GM21825 (cell line): ENCODE measurements around the gene INPP5K.
"Not testable (repeated sequence)": the region's sequence is repeated elsewhere in the genome, so short reads cannot be mapped to it uniquely, and the experiment has no call there.

Experiments
- ATAC-seq: cut with Tn5 transposase; IDR thresholded peaks from one replicate; pipeline ENCODE4 v1.9.1; 2021; ENCODE audit warnings: mild to moderate bottlenecking, moderate library complexity; ENCODE audit not compliant: unreplicated experiment

INPP5K gene

DNA sequence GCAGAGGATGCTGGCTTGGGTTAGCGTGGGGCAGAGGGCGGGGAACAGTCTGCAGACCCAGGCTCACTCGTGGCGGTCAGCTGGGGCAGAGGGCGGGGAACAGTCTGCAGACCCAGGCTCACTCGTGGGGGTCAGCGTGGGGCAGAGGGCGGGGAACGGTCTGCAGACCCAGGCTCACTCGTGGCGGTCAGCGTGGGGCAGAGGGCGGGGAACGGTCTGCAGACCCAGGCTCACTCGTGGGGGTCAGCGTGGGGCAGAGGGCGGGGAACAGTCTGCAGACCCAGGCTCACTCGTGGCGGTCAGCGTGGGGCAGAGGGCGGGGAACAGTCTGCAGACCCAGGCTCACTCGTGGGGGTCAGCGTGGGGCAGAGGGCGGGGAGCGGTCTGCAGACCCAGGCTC, 7.7 kb downstream of the INPP5K start:
- not testable (repeated sequence) for ATAC-seq

DNA sequence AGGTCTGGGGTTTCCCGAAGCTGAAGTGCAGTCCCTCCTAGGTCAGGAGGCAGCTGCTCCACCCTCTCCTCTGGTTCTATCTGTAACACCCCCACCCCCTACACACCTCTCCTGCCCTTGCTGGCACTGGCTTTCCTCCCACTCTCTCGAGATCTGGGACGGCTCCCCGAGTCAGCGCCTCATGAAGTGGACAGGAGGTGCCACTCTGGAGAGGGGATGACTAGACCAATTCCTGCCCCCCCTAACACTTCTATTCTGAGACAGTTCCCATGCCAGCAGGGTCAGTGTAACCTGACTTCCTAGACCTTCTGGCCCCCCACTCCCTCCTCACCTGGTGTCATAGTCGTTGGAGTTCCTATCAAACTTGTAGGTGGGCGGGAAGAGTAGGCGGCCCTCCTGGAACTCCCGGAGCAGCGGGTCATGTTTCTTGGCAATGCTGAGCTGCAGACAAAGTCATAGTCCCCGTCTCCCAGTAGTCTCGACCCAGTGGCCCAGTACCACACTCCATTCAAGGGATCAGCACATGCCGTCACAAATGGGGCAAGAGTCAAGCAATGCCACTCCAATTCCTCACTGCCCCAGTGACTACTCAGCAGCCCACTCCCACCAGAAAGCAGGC, 9.7 kb downstream of the INPP5K start:
- ATAC-seq = no peak

DNA sequence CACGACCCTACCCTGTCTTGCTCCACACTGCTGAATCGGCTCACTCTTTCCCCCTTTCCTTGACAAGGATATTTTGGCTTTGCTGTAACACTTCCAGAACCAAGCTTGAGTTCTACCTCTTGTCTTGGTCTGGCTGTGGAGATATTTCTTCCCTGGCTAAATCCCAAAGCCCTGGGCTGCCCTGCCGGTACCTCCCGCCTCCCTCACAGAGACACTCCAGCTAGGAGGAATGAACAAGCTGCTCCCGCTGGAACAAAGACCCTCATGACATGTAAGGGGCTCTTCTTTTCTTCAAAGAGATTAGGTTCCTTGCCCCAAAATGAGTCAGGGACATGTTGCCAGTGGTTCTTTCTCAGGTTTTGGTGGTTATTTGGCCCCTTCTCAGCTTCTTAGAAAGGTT, 10.8 kb downstream of the INPP5K start:
- ATAC-seq = no peak

DNA sequence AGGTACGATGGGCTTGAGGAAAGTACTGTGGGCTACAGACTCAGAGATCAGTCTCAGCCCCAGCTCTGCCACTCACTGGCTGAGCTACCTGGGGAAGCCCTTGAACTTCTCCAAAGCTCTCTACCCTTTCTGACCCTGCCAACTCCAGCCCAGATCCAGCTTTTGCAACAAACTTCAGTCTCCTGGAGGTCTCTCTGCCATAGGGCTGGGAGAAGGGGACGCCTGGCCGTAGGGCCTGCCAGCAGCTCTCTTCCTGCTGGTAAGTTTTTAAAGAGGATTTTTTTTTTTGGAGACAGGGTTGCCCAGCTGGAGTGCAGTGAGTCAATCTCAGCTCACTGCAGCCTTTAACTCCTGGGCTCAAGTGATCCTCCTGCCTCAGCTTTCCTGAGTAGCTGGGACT, 11.5 kb downstream of the INPP5K start:
- ATAC-seq = no peak

DNA sequence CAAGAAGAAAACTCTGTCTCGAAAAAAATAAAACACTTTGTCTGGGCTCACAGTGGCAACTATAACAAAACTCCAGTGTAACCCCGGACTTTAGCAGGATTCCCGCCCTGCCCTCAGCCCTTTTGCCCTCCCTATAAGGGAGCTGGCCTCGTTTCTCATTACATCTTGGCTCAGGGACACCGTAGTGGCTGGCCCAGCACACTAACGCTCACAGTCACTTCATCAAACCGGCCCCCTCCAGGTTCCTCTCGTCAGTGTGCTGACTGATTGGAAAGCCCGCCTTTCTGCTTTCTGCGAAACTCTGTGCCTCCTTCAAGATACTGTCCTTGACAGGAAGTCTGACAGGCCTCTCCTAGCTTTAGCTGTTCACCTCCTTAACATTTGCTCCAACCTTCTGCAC, 12.7 kb downstream of the INPP5K start:
- ATAC-seq = no peak

DNA sequence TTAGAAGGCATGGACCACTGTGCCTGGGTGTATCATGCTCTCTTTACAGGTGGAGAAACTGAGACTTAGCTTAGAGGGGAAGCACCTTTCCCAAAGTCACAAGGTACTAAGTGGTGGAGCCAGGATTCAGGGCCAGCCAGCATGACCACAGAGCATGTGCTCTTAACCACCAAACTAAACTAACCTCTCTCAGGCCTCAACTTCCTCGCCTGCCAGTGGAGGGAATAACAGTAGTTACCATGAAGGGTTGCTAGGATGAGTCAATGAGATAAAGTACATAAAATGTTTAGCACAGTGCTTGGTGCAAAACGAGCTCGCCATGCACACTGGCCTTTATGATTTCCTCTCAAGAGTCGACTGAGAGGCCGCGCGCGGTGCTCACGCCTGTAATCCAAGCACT, 17.5 kb downstream of the INPP5K start:
- ATAC-seq = no peak

DNA sequence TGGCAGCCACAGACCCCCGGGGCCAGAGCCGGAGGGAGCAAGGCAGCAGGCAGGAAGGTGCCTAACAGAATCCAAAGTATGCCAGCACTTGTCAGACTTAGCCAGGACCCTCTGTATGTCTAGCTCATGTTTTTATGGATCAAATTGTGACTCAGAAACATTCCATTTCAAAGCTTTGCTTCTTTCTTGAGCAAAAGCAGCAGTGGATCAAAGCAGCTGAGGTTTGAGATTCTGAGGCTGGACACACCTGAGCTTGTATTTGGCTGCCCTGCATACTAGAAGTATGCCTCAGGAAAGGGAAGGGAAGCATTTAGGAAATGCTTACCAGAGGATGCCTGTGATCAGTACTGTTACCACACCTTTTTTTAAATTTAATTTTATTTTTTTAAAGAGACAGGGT, 18.2 kb downstream of the INPP5K start:
- no peak for ATAC-seq

DNA sequence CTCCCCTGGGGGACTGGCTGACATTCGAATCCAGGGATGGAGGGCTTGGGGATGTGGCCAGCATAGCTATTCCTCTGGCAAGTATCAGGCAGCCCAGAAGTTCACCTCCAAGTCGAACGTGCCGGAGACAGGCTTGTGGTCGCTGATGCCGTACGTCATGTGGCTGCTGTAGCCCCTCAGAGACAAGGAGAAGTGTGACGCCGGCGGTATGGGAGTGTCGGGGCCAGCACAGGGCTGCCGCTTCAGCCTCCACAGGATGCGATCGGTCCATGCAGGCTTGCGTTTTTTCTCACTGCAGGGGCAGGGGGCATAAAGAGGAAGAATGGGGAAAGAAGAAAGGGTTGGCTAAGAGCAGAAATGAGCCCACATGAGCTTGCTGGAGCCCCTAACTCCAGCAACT, 18.6 kb downstream of the INPP5K start:
- ATAC-seq = no peak

DNA sequence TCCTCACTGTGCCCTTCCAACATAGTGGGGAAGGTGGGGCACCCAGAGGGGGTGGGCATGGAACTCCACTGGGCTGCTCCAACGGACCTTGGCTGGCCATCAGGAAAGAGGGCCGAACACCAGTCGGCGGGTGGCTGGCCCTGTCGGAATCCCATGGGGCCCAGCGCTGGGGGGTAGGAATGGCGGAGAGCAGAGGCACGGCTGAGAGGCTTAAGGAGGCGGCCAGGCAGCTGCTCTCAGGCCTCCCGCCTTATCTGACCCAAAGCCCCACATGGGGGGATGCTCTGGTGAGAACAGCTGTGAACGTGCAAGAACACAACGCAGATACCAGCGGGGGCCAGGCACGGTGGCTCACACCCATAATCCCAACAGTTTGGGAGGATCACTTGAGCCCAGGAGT, 19.5 kb downstream of the INPP5K start:
- ATAC-seq = no peak

DNA sequence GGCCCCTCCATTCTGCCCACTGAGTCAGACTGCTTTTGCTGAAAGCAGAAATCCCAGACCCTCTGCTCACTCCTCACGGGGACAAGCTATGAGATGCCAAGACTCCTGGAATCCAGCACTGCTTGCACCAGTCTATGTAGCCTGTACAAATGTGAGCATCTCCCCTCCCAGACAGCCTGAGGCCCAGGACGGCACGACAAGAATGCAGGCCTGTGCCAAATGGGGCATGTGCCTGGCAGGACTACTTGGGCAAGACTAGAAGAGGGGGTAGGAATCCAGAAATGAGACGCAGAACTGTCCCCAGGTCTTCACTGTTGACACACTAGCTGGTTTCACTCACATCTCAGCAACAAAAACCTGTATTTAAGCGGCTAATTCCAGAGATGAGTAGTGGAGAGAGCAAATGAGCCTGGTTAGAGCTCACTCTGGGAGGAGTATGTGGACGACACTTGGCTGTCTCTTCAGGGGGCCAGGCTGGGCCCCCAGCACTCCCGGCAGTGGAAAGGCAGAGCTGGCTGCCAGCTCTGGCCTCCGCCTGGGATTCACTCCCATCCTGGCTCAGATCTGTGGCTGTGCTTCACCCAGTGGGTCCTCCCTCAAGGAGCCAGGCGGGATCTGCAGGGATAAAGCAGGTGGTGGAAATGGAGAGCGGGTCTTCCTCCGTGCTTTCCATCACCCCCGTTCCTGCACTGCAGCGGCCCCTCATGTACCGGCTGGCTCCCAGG, 21.0 kb downstream of the INPP5K start:
- ATAC-seq = no peak

DNA sequence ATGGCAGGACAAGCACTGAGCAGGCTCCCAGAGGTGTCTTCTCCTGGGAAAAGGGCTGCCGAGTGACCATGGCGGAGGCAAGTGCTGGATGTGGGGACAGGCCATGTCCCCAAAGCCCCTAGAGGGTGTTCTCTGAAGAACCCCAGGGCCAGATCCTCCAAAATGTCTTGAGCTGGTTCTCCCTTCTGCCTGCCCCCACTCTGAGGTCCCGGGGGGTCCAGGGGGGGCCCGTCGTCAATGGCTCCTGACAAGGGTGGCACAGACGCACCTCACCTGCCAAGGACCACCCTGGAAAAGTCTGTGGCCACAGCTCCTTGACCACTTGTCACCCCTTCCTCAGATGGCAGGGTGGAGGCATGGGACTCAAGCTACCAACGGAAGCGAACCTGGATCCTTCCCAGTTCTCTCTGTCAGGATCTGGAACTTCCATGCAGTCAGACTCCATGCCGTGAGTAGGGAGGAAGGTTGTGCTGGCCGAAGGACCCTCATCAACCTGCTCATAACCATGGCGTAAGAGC, 21.6 kb downstream of the INPP5K start:
- no peak for ATAC-seq

DNA sequence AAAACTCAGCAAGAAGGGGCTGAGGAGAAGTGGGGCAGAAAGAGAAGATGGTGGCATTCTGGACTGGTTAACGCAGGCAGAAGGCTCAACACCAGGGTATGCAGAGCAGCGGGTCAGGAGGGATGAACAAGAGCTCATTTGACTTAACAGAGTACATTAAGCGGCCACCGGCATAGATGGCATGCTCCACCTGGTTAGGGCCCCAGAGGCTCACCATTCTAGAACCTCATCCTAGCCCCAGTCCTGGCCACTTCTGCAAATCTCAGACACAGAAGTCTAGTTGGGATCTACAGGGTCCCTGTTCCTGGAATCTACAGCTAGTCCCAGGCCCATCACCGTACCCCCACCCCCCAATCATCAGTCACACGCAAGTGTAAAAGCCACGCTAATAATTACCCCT, 22.2 kb downstream of the INPP5K start:
- ATAC-seq = no peak

DNA sequence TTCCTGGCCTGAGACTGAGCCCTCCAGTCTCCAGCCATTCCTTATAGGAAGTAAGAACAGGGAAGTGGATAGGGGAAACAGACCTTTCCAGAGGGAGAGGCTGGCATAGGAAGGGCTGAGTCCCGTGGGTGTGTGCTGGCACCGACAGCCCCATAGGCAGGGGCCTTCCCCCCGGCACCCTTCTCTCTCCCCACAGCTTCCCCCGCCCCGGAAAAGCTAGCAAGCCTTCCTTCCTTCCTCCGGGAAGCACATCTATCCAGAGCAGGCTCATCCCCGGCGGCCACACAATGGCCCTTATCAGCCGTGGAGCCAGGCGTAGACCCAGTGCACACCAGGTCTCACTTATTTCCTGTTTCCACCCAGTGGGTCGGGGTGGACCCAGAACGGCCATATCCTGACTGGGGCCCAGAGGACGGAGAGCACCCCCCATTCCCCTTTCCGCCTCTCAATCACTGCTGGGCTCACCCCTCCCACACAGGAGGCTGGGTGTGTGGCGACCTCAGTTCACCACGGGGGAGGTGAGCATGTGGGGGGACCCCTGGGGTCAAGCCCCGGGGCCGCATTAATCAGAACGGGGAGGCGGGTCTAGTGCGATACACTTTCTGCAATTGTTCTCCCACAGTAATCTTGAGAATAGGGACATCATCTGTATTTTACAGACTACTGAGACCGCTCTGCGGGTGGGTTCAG, 23.0 kb downstream of the INPP5K start:
- ATAC-seq = no peak

DNA sequence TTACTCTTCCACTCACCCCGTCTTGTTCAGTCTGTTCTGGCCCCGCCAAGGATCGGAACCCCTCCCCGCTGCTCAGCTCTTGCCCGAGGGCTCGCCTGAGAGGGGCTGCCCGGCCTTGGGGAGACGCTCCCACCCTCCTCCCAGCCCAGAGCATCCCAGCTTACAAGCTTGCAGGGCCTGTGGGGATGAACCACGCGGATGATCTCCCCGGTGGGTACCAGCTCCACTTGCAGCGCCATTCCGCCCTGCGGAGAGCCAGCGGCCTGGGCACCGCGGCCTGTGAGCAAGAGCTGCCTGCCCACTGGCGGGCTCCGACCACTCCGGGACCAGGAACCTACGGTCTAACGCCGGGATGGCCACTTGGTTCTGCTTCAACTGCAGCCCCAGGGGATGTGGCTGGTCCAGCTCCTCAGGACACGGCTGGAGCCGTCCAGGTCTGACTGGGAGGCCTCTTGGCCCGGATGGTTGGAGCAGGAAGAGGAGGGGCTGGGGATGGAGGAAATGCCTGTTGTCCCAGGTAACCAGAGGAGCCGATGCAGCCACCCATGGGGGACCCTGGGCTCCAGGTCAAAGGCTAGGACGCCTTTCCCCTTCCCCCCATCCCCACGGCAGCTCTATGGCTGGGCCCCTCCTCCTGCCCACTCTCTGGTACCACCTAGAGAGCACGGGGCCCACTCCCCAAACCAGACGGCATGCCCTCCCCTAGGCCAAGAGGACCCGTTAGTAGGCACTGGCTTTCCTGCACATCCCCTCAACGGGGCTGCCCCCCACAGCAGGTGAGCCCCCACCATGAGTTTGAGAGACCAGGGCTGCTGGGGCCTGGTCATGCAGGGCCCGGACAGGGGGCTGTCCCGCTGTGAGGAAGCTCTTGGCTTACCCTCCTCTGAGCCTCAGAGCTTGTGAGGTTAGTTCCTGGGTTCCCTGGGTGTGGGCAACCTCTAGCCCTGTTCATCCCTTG, 23.9 kb downstream of the INPP5K start, which contains the start of gene MYO1C:
MYO1C (minus strand) TSS at position 438 of the 958 bp plus-strand sequence; CDS start at position 239, 199 bp downstream.
- no peak for ATAC-seq

DNA sequence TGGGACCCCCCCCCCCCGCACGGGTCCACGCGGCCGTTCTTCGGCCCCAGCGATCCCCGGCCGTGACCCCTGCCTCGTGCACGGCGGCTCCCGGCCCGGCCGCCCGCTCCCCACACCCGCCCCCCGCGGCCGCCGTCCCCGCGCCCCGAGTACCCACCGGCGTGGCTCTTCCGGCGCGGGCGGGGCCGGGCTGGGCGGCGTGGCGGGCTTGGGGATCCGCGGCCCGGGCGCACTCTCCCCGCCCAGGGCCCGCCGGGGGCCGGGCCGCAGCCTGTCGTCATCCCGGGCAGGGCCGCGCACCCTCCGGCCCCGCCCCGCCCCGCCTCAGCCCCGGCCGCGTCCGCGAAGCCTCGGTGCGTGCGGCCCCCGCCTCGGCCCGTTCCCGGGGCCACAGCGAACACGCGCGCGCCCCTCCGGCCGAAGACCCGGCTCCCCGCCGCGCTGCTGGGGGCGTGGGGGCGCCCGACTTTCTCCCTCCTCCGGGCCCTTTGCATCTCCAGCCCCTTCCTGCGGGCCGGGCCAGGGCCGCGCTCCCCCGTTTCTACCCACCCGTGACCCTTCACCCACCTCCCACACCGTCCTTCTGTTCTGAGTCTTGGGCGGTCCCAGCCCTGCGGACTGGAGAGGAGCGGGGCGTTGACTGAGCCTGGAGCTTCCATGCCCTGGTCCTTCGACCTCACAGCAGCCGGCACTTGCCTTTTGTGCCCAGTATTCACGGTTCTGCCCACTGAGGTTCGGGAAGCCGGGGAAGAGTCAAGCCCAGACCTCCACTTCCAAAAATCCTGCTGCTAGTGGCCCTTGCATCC, 24.8 kb downstream of the INPP5K start:
- ATAC-seq = no peak

DNA sequence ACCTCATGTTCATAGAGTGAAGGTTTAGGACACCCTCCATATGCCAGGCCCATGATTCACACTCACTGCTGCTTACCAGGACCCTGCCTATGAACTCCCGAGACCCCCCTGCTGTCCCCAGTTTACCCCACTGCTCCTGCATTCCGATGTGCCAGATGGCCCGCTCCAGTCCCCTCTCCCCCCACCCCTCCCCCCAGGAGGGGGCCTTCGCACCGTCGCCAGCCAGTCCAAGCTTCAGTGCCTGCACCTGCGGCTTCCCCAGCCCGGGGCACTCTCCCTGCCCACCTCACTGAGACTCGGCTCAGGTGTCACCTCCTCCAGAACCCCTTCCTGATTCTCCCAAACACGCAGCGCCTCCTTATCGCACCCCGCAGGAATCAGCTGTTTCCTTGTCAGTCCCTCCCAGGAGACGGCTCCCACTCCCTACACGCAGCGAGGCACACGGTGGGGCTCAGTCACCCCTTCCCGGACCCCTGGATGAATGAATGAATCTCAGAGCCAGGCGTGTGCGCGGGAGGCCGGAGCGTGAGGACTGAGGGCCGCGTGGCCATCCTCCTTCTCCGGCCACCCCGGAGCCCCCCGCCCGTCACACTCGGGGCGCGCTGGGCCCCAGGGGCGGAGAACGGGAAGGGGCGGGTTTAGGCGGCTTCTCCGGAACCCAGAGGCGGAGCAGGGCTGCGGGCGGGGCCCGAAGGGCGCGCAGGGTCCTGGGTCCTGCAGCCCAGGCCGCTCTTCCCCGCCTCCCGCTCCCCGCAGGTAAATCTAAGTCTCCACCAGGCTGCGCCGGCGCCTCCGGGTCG, 25.6 kb downstream of the INPP5K start:
- no peak for ATAC-seq

DNA sequence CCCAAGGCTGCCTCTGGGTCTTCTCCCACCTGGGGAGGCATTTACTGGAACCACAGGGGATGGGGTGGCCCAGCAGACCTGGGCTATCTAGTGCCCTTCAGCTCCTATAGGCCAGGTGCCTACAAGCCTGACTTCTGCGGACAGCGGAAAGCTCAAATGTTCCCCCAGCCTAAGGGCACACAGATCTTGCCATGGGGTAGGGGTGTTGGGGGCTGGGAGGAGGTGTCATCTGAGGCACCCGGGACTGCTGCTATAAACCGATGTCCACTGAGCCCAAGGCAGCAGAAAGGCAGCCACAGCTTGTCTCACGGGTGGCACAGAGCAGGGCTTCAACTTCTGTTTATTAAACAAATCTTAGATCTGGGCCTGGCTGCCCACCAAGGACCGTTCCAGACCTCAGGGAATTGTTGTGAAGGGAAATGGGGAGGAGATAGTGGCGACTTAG, 27.6 kb downstream of the INPP5K start:
- ATAC-seq = no peak

DNA sequence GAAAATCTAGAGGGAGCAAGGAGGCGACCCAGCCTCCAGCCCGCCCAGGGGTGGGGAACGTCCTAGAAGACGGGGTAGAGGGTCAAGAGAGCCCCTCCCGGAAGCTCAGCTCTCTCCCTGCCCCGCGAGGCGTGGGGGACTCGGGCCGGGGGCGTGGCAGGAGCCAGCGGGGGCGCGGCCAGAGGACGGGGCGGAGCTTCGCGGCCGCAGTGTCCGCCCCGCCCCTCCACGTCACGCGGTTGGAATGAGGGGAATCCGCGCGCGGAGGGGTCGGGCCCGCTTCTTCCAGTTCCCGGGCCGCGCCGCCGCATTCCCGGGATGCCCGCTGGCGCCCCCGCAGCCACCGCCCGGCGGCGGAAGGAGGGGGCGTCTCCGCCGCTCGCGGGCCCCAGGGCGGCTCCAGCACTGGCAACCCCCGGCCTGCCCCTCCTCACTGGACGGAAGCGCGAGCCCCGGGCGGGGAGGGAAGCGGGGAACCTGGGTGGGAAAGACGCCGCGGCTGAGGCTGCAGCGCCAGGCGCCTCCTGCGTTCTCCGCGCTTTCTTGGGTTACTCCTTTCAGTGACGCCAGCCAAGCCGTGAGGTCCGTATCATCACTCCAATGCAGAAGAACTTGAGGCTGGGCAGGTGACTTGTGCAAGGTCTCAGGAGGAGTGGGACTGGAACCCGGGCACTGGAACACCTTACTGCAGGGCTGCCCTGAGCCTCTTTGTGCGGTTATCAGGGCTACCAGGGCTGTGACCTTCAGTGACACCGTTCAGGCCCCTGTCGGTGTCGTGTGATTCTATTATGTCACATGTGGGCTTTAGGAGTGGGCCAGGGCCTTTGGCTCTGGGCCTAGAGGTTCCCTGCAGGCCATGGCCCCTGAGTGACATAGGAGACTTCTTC, 28.2 kb downstream of the INPP5K start:
- ATAC-seq = peak; percentile 18
